Stomach smooth muscle (tissue), 2 donors: Measurements from ENCODE around the gene FBXO2.
"Not testable (repeated sequence)": the region's sequence is repeated elsewhere in the genome, so short reads cannot be mapped to it uniquely, and the experiment has no call there.

Experiments
- H3K27ac ChIP-seq: one replicate; pipeline ENCODE4 v1.7.0; 2013; ENCODE audit warnings: mild to moderate bottlenecking, low read length, inconsistent platforms
- H3K27me3 ChIP-seq, 2 donors: one replicate each; pipeline ENCODE4 v1.7.0; 2013; ENCODE audit warnings: low read length in 2 of 2; ENCODE audit not compliant: insufficient read depth in 2 of 2, control insufficient read depth in 1 of 2
- H3K36me3 ChIP-seq, 2 donors: one replicate each; pipeline ENCODE4 v1.7.0; 2013; ENCODE audit warnings: low read length in 2 of 2; ENCODE audit not compliant: control insufficient read depth in 2 of 2, insufficient read depth in 2 of 2
- H3K4me1 ChIP-seq: one replicate; pipeline ENCODE4 v1.7.0; 2013; ENCODE audit warnings: low read length; ENCODE audit not compliant: control insufficient read depth, insufficient read depth
- H3K4me3 ChIP-seq, 2 donors: one replicate each; pipeline ENCODE4 v1.7.0; 2013; ENCODE audit warnings: low read length in 2 of 2
- H3K9ac ChIP-seq, 2 donors: one replicate each; pipeline ENCODE4 v1.7.0; 2013; ENCODE audit warnings: low read length in 2 of 2, mild to moderate bottlenecking in 1 of 2
- H3K9me3 ChIP-seq, 2 donors: one replicate each; pipeline ENCODE4 v1.7.0; 2013; ENCODE audit warnings: low read length in 2 of 2; ENCODE audit not compliant: control insufficient read depth in 2 of 2
- donor health status: healthy.
- donor health status: Pancreatic carcinoma.

Gene FBXO2

GRCh38 chr1:11645270-11645669, 9.0 kb downstream of the FBXO2 start:
- Histone ChIP-seq H3K9ac (no peak overlapping the region), H3K36me3 (no peaks in the 10 kb centered on the region), H3K9me3 (no peaks in the 10 kb centered on the region), H3K27me3 (peaks cover 18 to 28% of the 10 kb centered on the region in 2 donors), H3K4me3 (no peak overlapping the region), H3K27ac (no peak overlapping the region), H3K4me1 (peaks cover 12% of the 10 kb centered on the region)

- peaks cover 11 to 15% of the 10 kb centered on the region in 2 donors for H3K27me3 ChIP-seq
- no peaks in the 10 kb centered on the region for H3K36me3 ChIP-seq
- no peak overlapping the region for H3K27ac ChIP-seq
- peaks cover 10% of the 10 kb centered on the region for H3K4me1 ChIP-seq
- no peaks in the 10 kb centered on the region for H3K9me3 ChIP-seq
- no peak overlapping the region for H3K4me3 ChIP-seq
- H3K9ac ChIP-seq: no peak overlapping the region
Observed at GRCh38 chr1:11643782-11644181, 10.4 kb downstream of the FBXO2 start.

GRCh38 chr1:11642418-11643017, 11.7 kb downstream of the FBXO2 start:
- H3K27me3 ChIP-seq: peaks cover 14% of the 10 kb centered on the region in 2 donors
- H3K4me3 ChIP-seq, H3K9me3 ChIP-seq, H3K27ac ChIP-seq, H3K9ac ChIP-seq, H3K4me1 ChIP-seq, H3K36me3 ChIP-seq: not testable (repeated sequence)

- Histone ChIP-seq H3K27ac (no peak overlapping the region), H3K27me3 (peaks cover 14 to 17% of the 10 kb centered on the region in 2 donors), H3K4me3 (no peak overlapping the region), H3K36me3 (no peaks in the 10 kb centered on the region), H3K9ac (no peak overlapping the region), H3K9me3 (no peaks in the 10 kb centered on the region), H3K4me1 (no peaks in the 10 kb centered on the region)
Observed at GRCh38 chr1:11641776-11642305, 12.4 kb downstream of the FBXO2 start.

GRCh38 chr1:11640944-11641343, 13.3 kb downstream of the FBXO2 start:
- no peak overlapping the region for H3K4me3 ChIP-seq
- no peak overlapping the region for H3K27ac ChIP-seq
- H3K36me3 ChIP-seq: no peaks in the 10 kb centered on the region
- peaks cover 10 to 14% of the 10 kb centered on the region in 2 donors for H3K27me3 ChIP-seq
- no peak overlapping the region for H3K9ac ChIP-seq
- H3K9me3 ChIP-seq: no peaks in the 10 kb centered on the region
- no peaks in the 10 kb centered on the region for H3K4me1 ChIP-seq

- Histone ChIP-seq H3K36me3 (no peaks in the 10 kb centered on the region), H3K27ac (no peak overlapping the region), H3K9ac (no peak overlapping the region), H3K4me3 (no peak overlapping the region), H3K4me1 (no peaks in the 10 kb centered on the region), H3K27me3 (peaks cover 9 to 15% of the 10 kb centered on the region in 2 donors), H3K9me3 (no peaks in the 10 kb centered on the region)
Observed at GRCh38 chr1:11640101-11640500, 14.1 kb downstream of the FBXO2 start.

GRCh38 chr1:11639372-11639771, 14.9 kb downstream of the FBXO2 start:
- H3K4me1 ChIP-seq: no peaks in the 10 kb centered on the region
- no peak overlapping the region for H3K27ac ChIP-seq
- no peak overlapping the region for H3K4me3 ChIP-seq
- no peak overlapping the region for H3K9ac ChIP-seq
- peaks cover 9 to 17% of the 10 kb centered on the region in 2 donors for H3K27me3 ChIP-seq
- no peaks in the 10 kb centered on the region for H3K36me3 ChIP-seq
- no peaks in the 10 kb centered on the region for H3K9me3 ChIP-seq

GRCh38 chr1:11638121-11638520, 16.1 kb downstream of the FBXO2 start:
- Histone ChIP-seq H3K27ac (no peak overlapping the region), H3K27me3 (peaks cover 16 to 22% of the 10 kb centered on the region in 2 donors), H3K4me1 (no peaks in the 10 kb centered on the region), H3K36me3 (no peaks in the 10 kb centered on the region), H3K4me3 (no peak overlapping the region), H3K9me3 (no peaks in the 10 kb centered on the region), H3K9ac (no peak overlapping the region)

GRCh38 chr1:11634365-11635192, 19.6 kb downstream of the FBXO2 start:
- no peak overlapping the region for H3K4me3 ChIP-seq
- no peak overlapping the region for H3K27ac ChIP-seq
- no peaks in the 10 kb centered on the region for H3K4me1 ChIP-seq
- H3K36me3 ChIP-seq: no peaks in the 10 kb centered on the region
- no peaks in the 10 kb centered on the region for H3K9me3 ChIP-seq
- no peak overlapping the region for H3K9ac ChIP-seq
- H3K27me3 ChIP-seq: peaks cover 15 to 30% of the 10 kb centered on the region in 2 donors

GRCh38 chr1:11629184-11630016, 24.8 kb downstream of the FBXO2 start:
- no peak overlapping the region for H3K4me3 ChIP-seq
- peaks cover 12 to 32% of the 10 kb centered on the region in 2 donors for H3K27me3 ChIP-seq
- H3K4me1 ChIP-seq: no peaks in the 10 kb centered on the region
- no peaks in the 10 kb centered on the region for H3K36me3 ChIP-seq
- no peaks in the 10 kb centered on the region for H3K9me3 ChIP-seq
- no peak overlapping the region for H3K27ac ChIP-seq
- H3K9ac ChIP-seq: no peak overlapping the region
